Transverse colon (tissue), 4 donors: ENCODE measurements around the gene VTA1. TPM values are rescaled to one million over a fixed set of nuclear protein-coding genes. Genes with fewer than 3 reads are reported as not detected.
"Not testable (repeated sequence)": the region's sequence is repeated elsewhere in the genome, so short reads cannot be mapped to it uniquely, and the experiment has no call there.

ENCODE experiments used
- DNase-seq: peaks from one replicate; pipeline ENCODE4 v3.0.0-alpha.2; 2019
- H3K27ac ChIP-seq, 4 donors: fragments of 200-600 bp; sonication (generic); 2 replicates each; pipeline ENCODE4 v1.5.1; 2016 to 2018; ENCODE audit warnings: inconsistent platforms in 4 of 4
- H3K27me3 ChIP-seq: fragments of 200-600 bp; sonication (generic); 2 replicates; pipeline ENCODE4 v1.5.1; 2017; ENCODE audit warnings: inconsistent platforms
- H3K36me3 ChIP-seq, 4 donors: fragments of 200-600 bp; sonication (generic); 2 replicates each; pipeline ENCODE4 v1.5.1; 2017 to 2019; ENCODE audit warnings: inconsistent platforms in 4 of 4
- H3K4me1 ChIP-seq, 4 donors: fragments of 200-600 bp; sonication (generic); 2 replicates each; pipeline ENCODE4 v1.5.1; 2017 to 2020; ENCODE audit warnings: inconsistent platforms in 4 of 4
- H3K4me3 ChIP-seq, 4 donors: fragments of 200-600 bp; sonication (generic); 1 replicate in 1 of 4; 2 replicates in 3 of 4; pipeline versions ENCODE4 v1.5.1 to v1.6.1; 2017 to 2019; ENCODE audit warnings: inconsistent platforms in 4 of 4
- H3K9me3 ChIP-seq, 2 donors: fragments of 200-600 bp; sonication (generic); 2 replicates each; pipeline ENCODE4 v1.5.1; 2017 to 2019; ENCODE audit warnings: inconsistent platforms in 2 of 2
- CTCF ChIP-seq, 5 experiments: fragments of 200-600 bp in 3 of 5; fragments of 450-650 bp in 2 of 5; sonication (generic) in 3 of 5; IDR thresholded peaks; 1 replicate in 2 of 5; 2 replicates in 3 of 5; pipeline ENCODE4 v1.5.1; 2016 to 2017; ENCODE audit warnings: antibody characterized with exemption in 5 of 5, inconsistent platforms in 3 of 5, mild to moderate bottlenecking in 2 of 5, moderate library complexity in 1 of 5
- EP300 ChIP-seq: sonication (generic); formaldehyde crosslinking; IDR thresholded peaks from one replicate; pipeline ENCODE4 v1.6.1; 2017; ENCODE audit warnings: antibody characterized with exemption, low read depth
- POLR2A ChIP-seq: fragments of 450-650 bp; IDR thresholded peaks from one replicate; pipeline ENCODE4 v1.6.1; 2016; ENCODE audit warnings: antibody characterized with exemption, mild to moderate bottlenecking, moderate library complexity
- POLR2AphosphoS5 ChIP-seq, 3 donors: sonication (generic); formaldehyde crosslinking; IDR thresholded peaks; one replicate each; pipeline ENCODE4 v1.6.1; 2016; ENCODE audit warnings: antibody characterized with exemption in 3 of 3
- WGBS, 2 donors: methylation state at CpG; one replicate each; pipeline ENCODE4 v1.1.5; 2018; ENCODE audit warnings: low coverage in 1 of 2; 5-methylcytosine and 5-hydroxymethylcytosine counted together
- in situ Hi-C, 4 donors: fragments of 200-750 bp; cut with MboI; loops; one replicate each; pipeline versions ENCODE4 v1.15.0 to v1.15.1; 2017; ENCODE audit warnings: low sequenced_read_pairs in 3 of 4, low pct_ligation_motif_present in 1 of 4, low pct_unique_long_range_greater_than_20kb in 1 of 4
- intact Hi-C: fragments of 100-400 bp; cut with DNase I; formaldehyde crosslinking; loops from one replicate; pipeline ENCODE4 v1.15.1; 2023; ENCODE audit warnings: low total_unique reads
- total RNA-seq, 4 donors: library from RNA; depleted of rRNA; stranded (reverse); fragments of >200 nt; gene quantifications; one replicate each; pipeline ENCODE4 v1.1.0, GENCODE V29; 2016

Gene VTA1
- total RNA-seq, 4 donors from 2014 or later = 10.5 to 52.6 (median 37.2) TPM

- WGBS, 2 donors = 75 to 82% methylated on average over 1 of the region's 1 CpG
- intact Hi-C loops = no loop called here
These were observed 7.3 kb downstream of the VTA1 start for GRCh38 chr6:142154336-142154735.

GRCh38 chr6:142155091-142155490, 8.0 kb downstream of the VTA1 start:
- intact Hi-C loops = no loop called here
- WGBS, 2 donors = 91 to 94% methylated on average over 3 of the region's 3 CpGs
- in situ Hi-C loops = loop anchor here in 3 of 4 donors (25.0 kb wide), 1 partner anchor 232 kb away; no protein-coding TSS in a partner anchor
- no peaks in the 10 kb centered on the region for H3K9me3 ChIP-seq
- peaks cover 0 to 11% (median 2%) of the 10 kb centered on the region in 4 donors for H3K4me1 ChIP-seq
- no peak overlapping the region for H3K4me3 ChIP-seq
- H3K27ac ChIP-seq = no peak overlapping the region
- no peaks in the 10 kb centered on the region for H3K36me3 ChIP-seq
- no peaks in the 10 kb centered on the region for H3K27me3 ChIP-seq
- no peak for TF ChIP-seq POLR2AphosphoS5 (IDR thresholded peaks at IDR 0.05)
- TF ChIP-seq CTCF (IDR thresholded peaks at IDR 0.05) = no peak
- no peak for TF ChIP-seq POLR2A
- DNase-seq = no peak

More at GRCh38 chr6:142154336-142154735, 7.3 kb downstream of the VTA1 start:
- Histone ChIP-seq H3K36me3 (no peaks in the 10 kb centered on the region), H3K9me3 (no peaks in the 10 kb centered on the region), H3K4me1 (peaks cover 0 to 18% (median 5%) of the 10 kb centered on the region in 4 donors), H3K4me3 (no peak overlapping the region), H3K27ac (no peak overlapping the region), H3K27me3 (no peaks in the 10 kb centered on the region)
- in situ Hi-C loops = loop anchor here in 3 of 4 donors (25.0 kb wide), 1 partner anchor 233 kb away; no protein-coding TSS in a partner anchor
- no peak for DNase-seq
- no peak for TF ChIP-seq CTCF (IDR thresholded peaks at IDR 0.05)
- TF ChIP-seq POLR2AphosphoS5 (IDR thresholded peaks at IDR 0.05) = no peak
- TF ChIP-seq POLR2A = no peak
- no peak for TF ChIP-seq EP300

GRCh38 chr6:142155895-142156757, 9.1 kb downstream of the VTA1 start:
- Histone ChIP-seq H3K9me3 (no peaks in the 10 kb centered on the region), H3K4me1 (peaks cover 0 to 15% (median 2%) of the 10 kb centered on the region in 4 donors), H3K27me3 (no peaks in the 10 kb centered on the region), H3K4me3 (no peak overlapping the region), H3K36me3 (no peaks in the 10 kb centered on the region), H3K27ac (no peak overlapping the region)
- 48 to 52% methylated on average over 5 of the region's 5 CpGs for WGBS, 2 donors
- TF ChIP-seq POLR2AphosphoS5 (IDR thresholded peaks at IDR 0.05) = no peak
- peak; percentile 23 to 43 (median 27) for TF ChIP-seq CTCF (IDR thresholded peaks at IDR 0.05)
- TF ChIP-seq EP300 = no peak
- intact Hi-C loops = no loop called here
- no peak for DNase-seq
- in situ Hi-C loops = loop anchor here in 3 of 4 donors (25.0 kb wide), 1 partner anchor 231 kb away; no protein-coding TSS in a partner anchor

GRCh38 chr6:142156758-142157068, 9.7 kb downstream of the VTA1 start:
- H3K36me3 ChIP-seq, H3K27me3 ChIP-seq, intact Hi-C loops, H3K9me3 ChIP-seq, H3K4me3 ChIP-seq, DNase-seq, H3K27ac ChIP-seq: not testable (repeated sequence)
- peaks cover 0 to 21% (median 2%) of the 10 kb centered on the region in 4 donors for H3K4me1 ChIP-seq
- in situ Hi-C loops = loop anchor here in 3 of 4 donors (25.0 kb wide), 1 partner anchor 231 kb away; no protein-coding TSS in a partner anchor
- 89 to 96% methylated on average over 3 to 4 of the region's 4 CpGs for WGBS, 2 donors
